HG02798 (cell line): ENCODE measurements around the gene ATPAF1.
"Not testable (repeated sequence)": the region's sequence is repeated elsewhere in the genome, so short reads cannot be mapped to it uniquely, and the experiment has no call there.

Source experiments
- ATAC-seq: cut with Tn5 transposase; IDR thresholded peaks from one replicate; pipeline ENCODE4 v1.9.1; 2021; ENCODE audit warnings: mild to moderate bottlenecking; ENCODE audit not compliant: unreplicated experiment, poor library complexity

The ATPAF1 gene

DNA sequence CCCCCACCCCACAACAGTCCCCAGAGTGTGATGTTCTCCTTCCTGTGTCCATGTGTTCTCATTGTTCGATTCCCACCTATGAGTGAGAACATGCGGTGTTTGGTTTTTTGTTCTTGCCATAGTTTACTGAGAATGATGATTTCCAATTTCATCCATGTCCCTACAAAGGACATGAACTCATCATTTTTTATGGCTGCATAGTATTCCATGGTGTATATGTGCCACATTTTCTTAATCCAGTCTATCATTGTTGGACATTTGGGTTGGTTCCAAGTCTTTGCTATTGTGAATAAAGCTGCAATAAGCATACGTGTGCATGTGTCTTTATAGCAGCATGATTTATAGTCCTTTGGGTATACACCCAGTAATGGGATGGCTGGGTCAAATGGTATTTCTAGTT lies 17.0 kb downstream of the ATPAF1 start:
- not testable (repeated sequence) for ATAC-seq

DNA sequence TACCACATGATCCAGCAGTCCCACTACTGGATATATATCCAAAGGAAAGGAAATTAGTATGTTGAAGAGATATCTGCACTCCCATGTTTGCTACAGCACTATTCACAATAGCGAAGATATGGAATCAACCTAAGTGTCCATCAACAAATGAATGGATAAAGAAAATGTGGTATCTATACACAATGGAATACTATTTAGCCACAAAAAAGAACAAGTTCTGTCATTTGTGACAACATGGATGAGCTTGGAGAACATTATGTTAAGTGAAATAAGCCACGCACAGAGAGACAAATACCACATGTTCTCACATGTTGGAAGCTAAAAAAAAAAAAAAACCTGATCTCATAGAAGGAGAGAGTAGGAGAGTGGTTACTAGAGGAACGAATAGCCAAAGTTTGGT lies 17.7 kb downstream of the ATPAF1 start:
- no peak for ATAC-seq

DNA sequence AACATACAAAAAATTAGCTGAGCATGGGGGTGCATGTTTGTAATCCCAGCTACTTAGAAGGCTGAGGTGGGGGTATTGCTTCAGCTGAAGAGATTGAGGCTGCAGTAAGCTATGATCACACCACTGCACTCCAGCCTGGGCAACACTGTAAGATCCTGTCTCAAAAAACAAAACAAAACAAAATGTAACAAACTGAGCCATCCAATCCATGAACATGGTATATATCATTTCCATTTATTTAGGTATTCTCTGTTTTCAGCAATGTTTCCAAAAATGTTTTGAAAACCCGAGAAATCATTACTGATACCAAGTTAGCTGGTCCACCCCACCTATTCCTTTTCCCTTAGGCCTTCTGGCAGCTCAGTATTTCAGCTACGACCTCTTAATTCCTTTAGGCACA lies 18.4 kb downstream of the ATPAF1 start:
- no peak for ATAC-seq

DNA sequence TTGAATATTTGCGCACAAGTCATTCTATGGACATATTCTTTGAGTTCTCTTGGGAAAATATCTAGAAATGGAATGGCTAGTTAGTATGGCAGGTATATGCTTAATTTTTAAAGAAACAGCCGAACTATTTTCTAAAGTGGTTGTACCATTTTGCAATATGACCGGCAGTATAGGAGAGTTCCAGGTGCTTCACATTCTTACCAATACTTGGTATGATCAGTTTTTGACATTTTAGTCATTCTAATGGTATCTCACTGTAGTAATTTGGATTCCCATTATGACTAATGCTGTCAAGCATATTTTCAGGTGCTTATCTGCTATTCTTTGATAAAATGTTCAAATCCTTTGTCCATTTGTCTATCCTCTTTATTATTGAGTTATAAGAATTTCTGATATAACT lies 20.6 kb downstream of the ATPAF1 start:
- no peak for ATAC-seq

DNA sequence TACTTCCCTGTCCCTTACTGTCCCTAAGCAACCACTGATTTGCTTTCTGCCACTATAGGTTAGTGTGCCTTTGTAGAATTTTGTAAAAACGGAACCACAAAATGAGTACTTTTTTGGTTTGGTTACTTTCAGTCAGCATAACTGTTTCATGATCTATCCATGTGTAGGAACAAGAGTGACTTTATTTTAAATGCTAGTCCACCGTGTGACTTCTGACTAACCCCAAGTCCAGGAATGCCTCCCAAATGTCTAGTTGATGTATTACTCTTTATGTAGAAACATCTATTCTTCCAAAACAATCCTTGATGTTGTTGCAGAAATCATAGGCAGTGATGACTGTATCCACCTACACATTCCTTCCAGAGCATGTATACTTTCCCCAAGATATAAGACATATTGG lies 21.3 kb downstream of the ATPAF1 start:
- ATAC-seq = no peak

DNA sequence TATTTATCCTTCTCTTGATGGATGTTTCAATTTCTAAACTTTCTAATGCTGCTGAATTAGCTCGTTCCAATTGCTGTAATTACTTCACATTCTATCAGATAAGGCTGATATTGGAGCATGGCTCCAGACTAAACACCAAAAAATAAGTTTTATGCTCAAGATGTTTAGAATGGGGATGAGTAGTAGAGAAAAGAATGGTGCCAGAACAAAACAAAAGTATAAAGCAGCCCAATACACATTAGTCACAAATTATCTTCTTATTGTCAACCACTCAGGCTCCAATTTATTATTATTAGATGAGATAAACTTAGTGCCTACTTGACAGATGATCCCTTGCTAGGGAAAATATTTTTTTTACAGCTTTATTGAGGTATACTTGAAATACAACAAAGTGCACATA lies 21.8 kb downstream of the ATPAF1 start:
- no peak for ATAC-seq

DNA sequence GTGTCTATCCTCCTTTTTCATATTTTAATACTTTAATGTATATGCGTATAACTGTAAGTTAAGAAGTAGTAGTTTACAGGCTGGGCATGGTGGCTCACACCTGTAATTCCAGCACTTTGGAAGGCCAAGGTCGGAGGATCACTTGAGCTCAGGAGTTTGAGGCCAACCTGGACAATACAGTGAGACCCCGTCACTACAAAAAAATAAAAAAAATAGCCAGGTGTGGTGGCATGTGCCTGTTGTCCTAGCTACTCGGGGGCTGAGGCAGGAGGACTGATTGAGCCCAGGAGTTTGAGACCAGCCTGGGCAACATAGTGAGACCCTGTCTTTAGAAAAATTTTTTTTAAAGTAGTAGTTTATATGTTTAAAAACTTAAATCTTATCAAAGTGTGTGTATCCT lies 22.3 kb downstream of the ATPAF1 start:
- no peak for ATAC-seq

DNA sequence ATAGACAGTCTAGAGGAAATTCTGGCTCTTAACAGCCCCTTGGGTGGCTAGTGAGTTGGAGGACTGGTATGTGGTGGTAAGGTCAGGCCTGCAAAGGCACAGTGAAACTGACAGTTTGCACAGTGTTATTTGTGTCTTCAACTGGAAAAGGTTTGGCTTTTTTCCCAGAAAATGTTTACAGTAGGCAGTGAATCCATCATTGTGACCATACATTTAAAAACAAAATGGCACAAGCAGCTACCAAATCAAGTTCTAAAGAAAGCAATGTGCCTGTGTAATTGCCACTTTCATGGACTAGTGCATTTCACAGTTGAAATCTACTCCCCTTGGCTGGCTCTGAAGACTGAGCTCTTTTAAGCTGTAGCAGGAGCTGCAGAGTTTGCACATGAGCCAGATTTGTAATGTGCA lies 24.8 kb downstream of the ATPAF1 start:
- ATAC-seq = no peak

DNA sequence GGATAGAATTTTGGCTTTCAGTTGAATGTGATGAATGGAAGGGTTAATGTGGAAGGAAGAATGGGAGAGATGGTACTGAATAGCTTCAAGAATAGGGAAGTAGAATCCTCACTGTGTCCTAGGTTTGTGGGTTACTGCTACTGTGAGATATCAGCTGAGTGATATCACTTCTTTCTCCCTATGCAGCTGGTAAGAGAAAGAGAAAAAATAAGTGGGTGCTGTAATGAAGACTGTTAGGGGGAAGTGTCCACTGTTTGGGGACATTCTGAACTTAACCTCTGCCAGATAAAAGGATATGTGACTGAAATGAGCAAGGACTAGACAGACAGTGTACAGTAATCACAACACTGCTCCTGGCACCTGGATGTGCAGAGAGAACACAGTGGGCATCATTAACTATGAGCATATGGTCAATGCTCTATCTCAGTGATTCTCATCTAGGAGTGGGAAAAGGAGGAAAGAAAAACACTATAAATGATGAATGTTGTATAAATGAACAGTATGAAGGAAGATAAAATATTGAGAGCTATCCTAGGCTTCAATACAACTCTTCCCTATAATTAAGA lies 26.0 kb downstream of the ATPAF1 start:
- no peak for ATAC-seq

DNA sequence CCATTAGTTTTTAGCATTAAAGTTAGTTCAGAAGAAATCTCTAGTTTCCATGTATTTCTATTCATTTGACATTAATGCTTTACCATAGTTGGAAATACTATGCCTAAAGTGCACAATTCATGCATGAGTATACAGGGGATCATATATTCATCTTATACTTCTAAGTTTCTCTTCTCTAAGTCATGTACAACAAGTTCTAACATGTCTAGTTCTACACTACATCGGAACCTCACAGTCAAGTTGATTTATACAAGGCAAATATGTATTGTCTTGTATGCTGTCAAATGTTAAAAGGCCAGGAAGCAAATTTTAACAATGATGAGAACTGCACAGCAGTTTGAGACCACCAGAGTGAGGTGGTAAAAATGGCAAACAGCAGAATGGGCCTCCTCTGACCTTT lies 28.6 kb downstream of the ATPAF1 start:
- no peak for ATAC-seq

DNA sequence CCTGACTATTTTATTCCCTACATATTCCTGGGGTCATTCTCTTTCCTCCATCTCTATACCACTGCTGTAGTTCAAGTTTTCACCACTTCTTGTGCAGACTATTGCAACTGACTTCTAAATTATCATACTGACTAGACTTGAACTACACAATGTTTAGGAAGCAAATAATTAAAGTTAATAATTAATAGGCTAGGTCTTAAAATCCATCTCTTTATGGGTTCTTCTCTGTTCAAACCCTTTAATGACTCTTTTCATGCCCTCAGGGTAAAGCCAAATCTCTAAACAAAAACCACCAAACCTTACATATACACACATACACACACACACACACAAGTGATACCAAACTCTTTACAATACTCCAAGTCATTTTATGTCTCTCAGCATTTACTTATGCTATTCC lies 29.2 kb downstream of the ATPAF1 start:
- no peak for ATAC-seq

DNA sequence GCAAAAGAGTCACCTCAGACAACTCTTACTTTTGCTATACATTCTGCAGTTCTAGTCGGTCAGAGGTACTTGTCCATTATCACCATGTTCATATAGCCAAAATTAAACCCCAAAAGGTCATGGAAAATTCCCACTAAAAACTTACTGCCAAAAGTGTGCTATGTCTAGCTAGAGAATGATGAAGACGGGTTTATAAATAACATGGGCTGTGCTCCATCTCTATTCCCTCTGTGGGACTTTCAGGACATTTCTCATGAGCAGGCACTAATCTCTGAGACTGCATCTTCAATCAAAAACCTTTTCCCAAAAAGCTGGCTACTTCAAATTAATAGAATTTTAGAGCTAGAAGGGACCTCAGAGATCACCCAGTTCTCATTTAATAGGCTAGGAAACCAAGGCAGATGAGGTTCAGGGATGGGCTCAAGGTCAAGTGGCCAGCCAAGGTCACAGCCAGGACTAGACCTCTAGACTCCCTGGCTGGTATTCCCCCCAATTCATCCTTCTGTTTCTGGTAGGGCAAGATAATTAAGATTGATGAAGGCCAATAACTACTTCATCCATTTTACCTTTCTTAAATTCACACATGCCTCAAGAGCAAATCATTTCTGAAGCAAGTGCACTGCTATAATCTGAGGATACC lies 30.6 kb downstream of the ATPAF1 start:
- ATAC-seq = no peak

DNA sequence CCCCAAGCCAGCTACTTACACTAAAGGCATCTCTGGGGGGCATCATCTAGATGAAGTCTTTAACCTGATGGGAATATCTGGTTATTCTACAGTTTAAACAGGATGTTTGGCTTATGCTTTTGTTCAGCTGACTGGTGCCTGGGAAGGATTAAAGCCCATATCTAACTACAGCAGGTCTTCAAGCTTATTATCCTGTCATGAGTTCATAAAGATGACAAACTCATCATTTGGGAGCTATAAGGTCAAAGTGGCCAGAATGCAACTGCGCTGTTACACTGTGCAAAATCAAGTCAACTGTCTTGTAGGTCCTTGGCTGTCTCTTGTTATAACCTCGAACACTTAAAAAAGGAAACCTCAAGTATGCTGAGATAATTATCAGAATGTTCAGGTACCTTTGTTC lies 33.0 kb downstream of the ATPAF1 start:
- no peak for ATAC-seq

DNA sequence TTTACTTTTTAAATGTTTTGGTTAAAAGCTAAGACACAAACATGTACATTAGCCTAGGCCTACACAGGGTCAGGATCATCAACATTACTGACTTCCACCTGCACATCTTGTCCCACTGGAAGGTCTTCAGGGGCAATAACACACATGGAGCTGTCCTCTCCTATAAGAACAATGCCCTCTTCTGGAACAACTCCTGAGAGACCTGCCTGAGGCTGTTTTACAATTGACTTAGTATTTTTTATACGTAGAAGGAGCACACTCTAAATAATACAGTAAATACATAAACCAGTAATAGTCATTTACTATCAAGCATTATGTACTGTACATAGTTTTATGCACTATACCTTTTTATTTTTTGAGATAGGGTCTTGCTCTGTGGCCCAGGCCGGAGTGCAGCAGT lies 37.4 kb downstream of the ATPAF1 start:
- ATAC-seq = no peak

DNA sequence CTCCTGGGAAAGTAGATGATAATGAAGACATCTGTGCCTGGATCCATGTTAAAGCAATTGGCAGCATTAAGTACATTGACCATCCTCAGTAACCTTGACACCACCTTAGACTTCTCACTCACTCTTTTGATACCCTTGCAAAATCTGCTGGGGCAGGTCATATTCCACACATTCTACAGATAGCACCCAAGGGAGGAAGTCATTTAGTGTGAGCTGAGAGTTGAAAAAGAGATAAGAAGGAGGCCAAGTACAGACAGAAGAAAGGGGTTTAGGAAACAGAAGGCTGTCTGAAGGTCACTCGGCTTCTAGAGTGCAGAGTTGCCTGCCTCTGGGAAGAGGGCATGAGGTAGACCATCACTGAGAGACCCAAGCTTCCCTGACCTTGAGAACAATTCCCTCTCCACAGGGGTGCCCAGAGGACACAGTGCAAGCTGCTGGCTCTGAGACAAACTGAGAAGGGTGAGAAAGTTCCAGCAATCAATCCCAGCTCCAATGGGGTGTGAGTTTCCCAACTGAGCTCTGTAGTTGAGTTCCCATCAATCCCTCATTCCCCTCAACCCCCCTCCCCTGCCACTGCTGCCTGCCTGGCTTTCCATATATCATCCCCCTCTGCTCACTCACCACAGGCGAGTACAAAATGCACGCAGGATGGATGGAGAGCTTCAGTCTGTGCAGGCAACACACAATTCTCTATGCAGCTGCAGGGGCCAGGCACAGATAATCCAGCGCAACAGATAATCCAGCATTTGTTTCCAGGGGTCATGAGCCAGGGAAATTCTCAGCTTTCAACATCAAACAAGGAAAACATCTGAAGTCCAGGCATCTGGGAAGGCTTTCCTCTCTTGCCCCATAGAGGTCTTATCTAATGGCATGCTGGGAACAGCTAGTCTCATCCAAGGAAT lies 44.2 kb downstream of the ATPAF1 start:
- ATAC-seq = no peak

DNA sequence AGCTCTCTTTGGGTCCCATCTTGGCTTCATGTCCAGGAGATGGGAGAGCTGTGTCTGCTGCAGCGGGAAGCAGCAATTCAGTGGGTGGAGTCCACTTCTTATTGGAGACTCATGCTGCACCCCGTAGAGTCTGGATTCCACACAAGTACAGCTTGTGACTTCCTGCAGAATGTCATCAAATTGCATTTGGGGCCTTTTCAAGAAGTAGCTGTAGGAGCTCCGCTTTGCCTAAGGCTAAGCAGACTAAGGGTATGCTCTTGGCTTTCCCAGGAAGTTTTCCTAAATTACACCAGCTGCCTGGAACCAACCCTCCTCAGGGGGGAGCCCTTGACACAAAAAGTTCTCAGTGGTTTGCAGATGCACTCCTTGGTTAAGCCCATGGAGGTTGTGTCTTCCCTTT lies 45.8 kb downstream of the ATPAF1 start:
- ATAC-seq = no peak

DNA sequence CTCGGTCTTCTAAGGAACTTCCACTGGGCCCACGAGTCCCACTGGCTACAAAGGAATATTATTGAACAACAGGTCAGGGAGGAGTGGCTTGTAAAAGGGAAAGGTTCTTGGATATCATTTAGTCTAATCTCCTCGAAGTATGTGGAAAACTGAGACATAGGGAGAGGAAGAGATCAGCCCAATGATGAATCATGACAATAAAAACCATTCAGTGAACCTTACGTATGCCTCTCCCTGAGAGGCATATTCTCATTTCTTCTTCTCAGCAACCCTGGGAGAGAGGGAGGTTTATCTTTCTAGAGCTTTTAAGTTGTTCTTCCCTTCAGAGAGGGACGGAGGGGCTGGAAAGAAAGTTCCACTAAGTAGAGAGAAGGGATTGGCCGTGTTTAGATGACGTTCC lies 46.2 kb downstream of the ATPAF1 start:
- ATAC-seq = no peak

DNA sequence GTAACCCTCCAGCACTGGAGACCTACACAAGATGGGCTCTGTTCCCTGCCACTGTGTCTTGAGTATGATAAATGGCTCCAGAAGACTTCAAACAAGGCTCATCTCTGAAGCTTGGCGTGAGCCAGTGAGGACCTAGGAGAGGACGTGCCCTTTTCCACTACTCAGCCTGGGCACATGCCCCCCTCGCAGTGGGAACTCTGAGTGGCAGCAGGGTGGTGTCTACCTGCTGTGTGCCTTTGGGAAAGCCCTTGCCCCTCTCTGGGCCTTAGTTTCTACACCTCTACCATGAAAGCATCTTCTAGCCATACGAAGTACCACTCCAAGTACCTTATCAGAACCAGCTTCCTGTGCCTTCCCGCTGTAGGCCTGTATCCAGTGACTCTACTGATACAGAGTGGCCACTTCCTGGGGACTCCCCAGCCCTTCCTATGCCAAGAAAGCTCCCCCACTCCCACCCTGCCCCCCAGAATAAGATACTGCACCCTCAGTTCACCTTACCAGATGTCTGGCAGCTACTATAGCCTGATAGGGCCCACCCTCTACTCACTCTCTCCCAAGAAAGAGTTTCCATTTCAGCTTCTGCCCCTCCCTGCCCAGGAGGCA lies 48.4 kb downstream of the ATPAF1 start:
- no peak for ATAC-seq

DNA sequence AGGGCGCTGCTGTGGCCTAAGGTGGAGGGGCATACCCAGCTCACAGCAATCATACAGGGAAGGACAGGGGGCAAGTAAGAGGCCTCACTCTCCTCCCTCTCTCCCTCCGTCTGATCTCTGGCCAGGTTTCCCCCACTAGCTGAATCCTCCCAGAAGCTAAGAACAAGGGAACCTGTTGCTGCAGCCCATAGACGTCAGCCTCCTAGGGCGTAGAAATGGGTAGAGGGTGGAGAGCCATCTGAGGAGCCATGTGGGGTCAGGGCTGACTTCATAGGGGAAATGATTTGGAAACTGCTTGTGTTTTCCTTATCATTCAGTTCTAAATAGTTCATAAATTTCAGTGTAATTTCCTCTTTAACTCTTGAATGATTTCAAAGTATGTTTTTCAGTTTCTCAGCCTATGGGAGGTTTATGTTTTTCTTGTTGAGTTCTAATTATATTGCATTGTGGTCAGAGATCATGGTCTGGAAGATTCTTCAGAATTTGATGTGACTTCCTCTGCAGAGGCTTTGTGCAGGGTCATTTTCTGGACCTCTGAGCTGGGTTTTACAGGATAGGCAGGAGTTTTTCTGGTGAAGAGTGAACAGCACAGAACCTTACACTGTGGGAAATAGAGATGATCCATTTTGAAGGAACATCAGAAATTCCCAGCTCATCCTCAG lies 49.3 kb downstream of the ATPAF1 start:
- ATAC-seq = no peak

DNA sequence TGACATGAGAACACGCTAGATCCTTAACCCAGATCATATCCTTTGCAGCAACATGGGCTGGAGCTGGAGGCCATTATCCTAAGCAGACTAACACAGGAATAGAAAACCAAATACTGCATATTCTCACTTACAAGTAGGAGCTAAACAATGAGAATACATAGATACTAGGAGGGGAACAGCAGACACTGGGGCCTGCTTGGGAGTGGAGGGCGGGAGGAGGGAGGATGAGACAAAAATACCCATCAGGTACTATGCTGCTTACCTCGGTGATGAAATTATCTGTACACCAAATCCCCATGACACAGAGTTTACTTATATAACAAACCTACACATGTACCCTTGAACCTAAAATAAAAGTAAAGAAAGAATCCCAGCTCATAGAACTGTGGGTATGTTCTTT lies 50.3 kb downstream of the ATPAF1 start:
- ATAC-seq = no peak
